ENCODE measurements around the gene POGLUT3.
A peak's percentile ranks its signal among the peaks of the same experiment; 100 is the strongest.

Gene POGLUT3

DNA sequence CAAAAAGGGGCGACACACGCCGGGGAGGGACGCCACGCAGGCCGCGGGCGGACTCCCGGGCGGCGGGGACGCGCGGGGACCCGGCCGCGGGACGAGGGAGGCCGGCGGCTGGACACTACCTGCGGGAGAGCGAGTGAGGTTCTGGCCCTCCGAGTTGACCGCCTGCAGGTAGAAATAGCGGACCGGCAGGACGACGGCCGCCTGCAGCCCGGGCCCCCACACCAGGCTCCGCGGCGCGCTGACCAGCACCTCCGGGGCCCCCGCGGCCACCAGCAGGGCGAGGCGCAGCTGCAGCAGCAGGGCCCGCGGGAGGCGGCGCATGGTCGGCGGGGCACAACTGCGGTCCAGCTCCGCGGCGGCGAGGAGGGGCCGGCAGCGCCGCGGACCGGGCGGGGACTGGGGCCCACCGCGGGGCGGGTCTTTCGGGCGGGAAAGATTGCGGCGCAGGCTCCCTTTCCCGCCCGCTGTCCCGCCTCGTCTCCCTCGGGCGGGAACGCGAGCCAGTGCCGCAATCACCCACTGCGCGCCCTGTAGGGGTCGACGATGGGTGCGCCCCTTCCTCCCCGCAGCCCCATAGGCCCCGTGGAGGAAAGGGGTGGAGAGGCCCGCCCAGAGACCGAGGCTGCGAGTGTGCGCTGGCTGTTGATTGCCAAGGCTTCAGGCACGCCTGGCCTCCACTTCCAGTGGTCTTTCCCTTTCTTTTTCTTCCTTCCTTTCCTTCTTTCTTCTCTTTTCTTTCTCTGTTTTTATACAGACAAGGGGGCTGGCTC lies at the start of gene POGLUT3:
POGLUT3 (minus strand) TSS at position 339 of the 770 bp plus-strand sequence; CDS start at position 321, 18 bp downstream.
- peak within 1 kb of the TSS; percentile 42 for H3K27ac ChIP-seq (ENCODE audit: low read length)
- no peaks in the 10 kb centered on the region for H3K36me3 ChIP-seq (ENCODE audit: insufficient read depth, low read depth, low read length)
- H3K9ac ChIP-seq (ENCODE audit: low read depth, low read length): peak within 1 kb of the TSS; percentile 89; the same call in 1 of the 2 replicates
- H3K9me3 ChIP-seq (ENCODE audit: insufficient read depth, low read depth, low read length): no peaks in the 10 kb centered on the region
- peak within 1 kb of the TSS; percentile 68 for H3K4me3 ChIP-seq (ENCODE audit: low read length)
- peaks cover 9% of the 10 kb centered on the region; the same call in 1 of the 2 replicates for H3K27me3 ChIP-seq (ENCODE audit: insufficient read depth, low read length)
- no peaks in the 10 kb centered on the region; the same call in 1 of the 2 replicates for H3K4me1 ChIP-seq (ENCODE audit: insufficient read depth, low read length)

DNA sequence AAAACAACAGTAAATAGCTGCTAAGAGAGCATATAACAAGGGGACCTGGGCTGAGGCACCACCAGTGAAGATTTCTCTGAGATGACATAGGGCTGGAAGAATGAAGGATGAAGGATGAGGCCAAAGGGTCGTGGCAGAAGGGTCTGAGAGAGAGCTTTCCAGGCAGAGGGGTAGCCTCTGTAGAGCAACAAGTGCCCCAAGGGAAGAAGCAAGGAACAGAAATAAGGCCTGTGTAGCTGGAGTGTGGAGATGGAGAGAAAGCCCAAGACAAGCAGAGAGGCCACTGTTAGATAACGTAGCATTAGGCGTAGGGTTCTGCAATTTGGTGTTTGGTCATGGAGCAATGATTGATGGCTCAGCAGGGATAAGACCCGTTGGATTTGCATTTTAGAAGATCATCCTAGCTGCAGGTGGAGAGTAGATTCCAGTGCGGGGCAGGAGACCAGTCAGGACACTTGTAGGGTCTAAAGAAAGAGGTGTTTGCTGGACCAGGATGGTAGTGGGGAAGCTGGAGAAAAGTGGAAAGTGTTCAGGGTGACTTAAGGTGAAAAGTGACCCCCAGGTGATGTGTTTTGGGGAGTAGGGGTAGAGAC lies 47.8 kb upstream of the POGLUT3 start:
- Histone ChIP-seq H3K9ac (ENCODE audit: low read depth, low read length) (no peak overlapping the region), H3K4me3 (ENCODE audit: low read length) (no peak overlapping the region), H3K27me3 (ENCODE audit: insufficient read depth, low read length) (no peaks in the 10 kb centered on the region), H3K36me3 (ENCODE audit: insufficient read depth, low read depth, low read length) (no peaks in the 10 kb centered on the region), H3K9me3 (ENCODE audit: insufficient read depth, low read depth, low read length) (no peaks in the 10 kb centered on the region), H3K4me1 (ENCODE audit: insufficient read depth, low read length) (0 out of 2 replicates have a peak, but pooled peaks cover 3% of the 10 kb centered on the region), H3K27ac (ENCODE audit: low read length) (no peak overlapping the region)

DNA sequence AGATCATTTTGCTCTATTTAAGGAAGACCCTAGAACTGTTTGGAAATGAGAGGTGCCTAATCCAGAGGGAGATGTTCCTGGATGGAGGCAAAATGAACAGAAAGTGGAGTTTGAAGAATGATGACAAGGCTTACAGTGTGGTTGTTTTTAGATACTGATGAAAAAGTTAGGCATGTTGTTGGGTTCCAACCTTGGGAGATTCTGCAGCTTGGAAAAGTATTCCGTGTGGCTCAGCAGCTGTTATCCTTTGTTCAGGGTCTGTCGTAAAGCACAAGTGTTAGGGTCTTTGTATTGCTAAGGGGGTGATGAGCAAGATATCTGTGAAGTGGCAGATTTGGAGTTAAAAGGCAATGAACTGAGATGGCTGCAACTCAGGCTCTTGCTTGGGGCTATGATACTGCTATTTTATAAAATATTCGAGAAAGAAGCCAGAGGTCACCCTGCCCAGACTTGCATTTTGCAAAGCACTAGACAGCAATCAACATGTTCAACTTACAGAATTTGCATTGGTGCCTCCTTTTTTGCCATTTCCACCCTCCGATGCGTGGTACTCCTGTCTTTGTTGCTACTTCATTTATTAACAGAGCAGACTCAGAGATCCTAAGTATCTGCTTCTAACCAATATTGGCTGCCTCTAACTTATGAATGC lies 45.3 kb upstream of the POGLUT3 start:
- Histone ChIP-seq H3K4me3 (ENCODE audit: low read length) (no peak overlapping the region), H3K9ac (ENCODE audit: low read depth, low read length) (no peak overlapping the region), H3K9me3 (ENCODE audit: insufficient read depth, low read depth, low read length) (no peaks in the 10 kb centered on the region), H3K36me3 (ENCODE audit: insufficient read depth, low read depth, low read length) (no peaks in the 10 kb centered on the region), H3K27me3 (ENCODE audit: insufficient read depth, low read length) (no peaks in the 10 kb centered on the region), H3K27ac (ENCODE audit: low read length) (no peak overlapping the region), H3K4me1 (ENCODE audit: insufficient read depth, low read length) (0 out of 2 replicates have a peak, but pooled peaks cover 3% of the 10 kb centered on the region)

DNA sequence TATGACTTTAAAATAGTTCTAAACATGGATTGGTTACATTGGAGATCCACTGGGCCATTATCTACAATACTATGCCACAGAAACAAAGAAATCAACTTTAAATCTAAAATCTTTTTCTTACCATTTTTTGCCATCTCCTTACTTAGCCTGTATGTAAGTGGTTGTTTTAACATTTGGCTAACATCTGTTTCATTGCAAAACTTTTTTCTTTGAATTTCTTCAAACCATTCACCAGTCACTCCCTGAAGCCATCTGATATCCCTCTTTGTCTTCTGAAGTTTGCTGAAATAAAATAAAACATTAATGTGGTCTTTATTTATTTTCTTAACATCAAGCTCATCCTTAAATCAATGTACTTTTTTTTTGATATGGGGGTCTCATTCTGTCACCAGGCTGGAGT lies 43.3 kb upstream of the POGLUT3 start:
- H3K27me3 ChIP-seq (ENCODE audit: insufficient read depth, low read length): no peaks in the 10 kb centered on the region
- 0 out of 2 replicates have a peak, but pooled peaks cover 3% of the 10 kb centered on the region for H3K4me1 ChIP-seq (ENCODE audit: insufficient read depth, low read length)
- H3K9me3 ChIP-seq (ENCODE audit: insufficient read depth, low read depth, low read length): no peaks in the 10 kb centered on the region
- no peak overlapping the region for H3K9ac ChIP-seq (ENCODE audit: low read depth, low read length)
- no peak overlapping the region for H3K4me3 ChIP-seq (ENCODE audit: low read length)
- no peaks in the 10 kb centered on the region for H3K36me3 ChIP-seq (ENCODE audit: insufficient read depth, low read depth, low read length)
- no peak overlapping the region for H3K27ac ChIP-seq (ENCODE audit: low read length)

- Histone ChIP-seq H3K36me3 (ENCODE audit: insufficient read depth, low read depth, low read length) (no peaks in the 10 kb centered on the region), H3K4me3 (ENCODE audit: low read length) (no peak overlapping the region), H3K9me3 (ENCODE audit: insufficient read depth, low read depth, low read length) (no peaks in the 10 kb centered on the region), H3K27me3 (ENCODE audit: insufficient read depth, low read length) (no peaks in the 10 kb centered on the region), H3K27ac (ENCODE audit: low read length) (no peak overlapping the region), H3K9ac (ENCODE audit: low read depth, low read length) (no peak overlapping the region), H3K4me1 (ENCODE audit: insufficient read depth, low read length) (0 out of 2 replicates have a peak, but pooled peaks cover 3% of the 10 kb centered on the region)
These were observed 40.3 kb upstream of the POGLUT3 start for GRCh38 chr11:108538502-108538901.

GRCh38 chr11:108538022-108538424 lies 39.8 kb upstream of the POGLUT3 start:
- no peak overlapping the region for H3K9ac ChIP-seq (ENCODE audit: low read depth, low read length)
- no peaks in the 10 kb centered on the region for H3K9me3 ChIP-seq (ENCODE audit: insufficient read depth, low read depth, low read length)
- H3K4me3 ChIP-seq (ENCODE audit: low read length): no peak overlapping the region
- H3K27me3 ChIP-seq (ENCODE audit: insufficient read depth, low read length): no peaks in the 10 kb centered on the region
- H3K36me3 ChIP-seq (ENCODE audit: insufficient read depth, low read depth, low read length): no peaks in the 10 kb centered on the region
- no peak overlapping the region for H3K27ac ChIP-seq (ENCODE audit: low read length)
- no peaks in the 10 kb centered on the region for H3K4me1 ChIP-seq (ENCODE audit: insufficient read depth, low read length)

GRCh38 chr11:108536783-108537182 lies 38.6 kb upstream of the POGLUT3 start:
- no peaks in the 10 kb centered on the region for H3K9me3 ChIP-seq (ENCODE audit: insufficient read depth, low read depth, low read length)
- no peaks in the 10 kb centered on the region for H3K4me1 ChIP-seq (ENCODE audit: insufficient read depth, low read length)
- no peaks in the 10 kb centered on the region for H3K27me3 ChIP-seq (ENCODE audit: insufficient read depth, low read length)
- no peaks in the 10 kb centered on the region for H3K36me3 ChIP-seq (ENCODE audit: insufficient read depth, low read depth, low read length)
- H3K27ac ChIP-seq (ENCODE audit: low read length): no peak overlapping the region
- no peak overlapping the region for H3K4me3 ChIP-seq (ENCODE audit: low read length)
- no peak overlapping the region for H3K9ac ChIP-seq (ENCODE audit: low read depth, low read length)

DNA sequence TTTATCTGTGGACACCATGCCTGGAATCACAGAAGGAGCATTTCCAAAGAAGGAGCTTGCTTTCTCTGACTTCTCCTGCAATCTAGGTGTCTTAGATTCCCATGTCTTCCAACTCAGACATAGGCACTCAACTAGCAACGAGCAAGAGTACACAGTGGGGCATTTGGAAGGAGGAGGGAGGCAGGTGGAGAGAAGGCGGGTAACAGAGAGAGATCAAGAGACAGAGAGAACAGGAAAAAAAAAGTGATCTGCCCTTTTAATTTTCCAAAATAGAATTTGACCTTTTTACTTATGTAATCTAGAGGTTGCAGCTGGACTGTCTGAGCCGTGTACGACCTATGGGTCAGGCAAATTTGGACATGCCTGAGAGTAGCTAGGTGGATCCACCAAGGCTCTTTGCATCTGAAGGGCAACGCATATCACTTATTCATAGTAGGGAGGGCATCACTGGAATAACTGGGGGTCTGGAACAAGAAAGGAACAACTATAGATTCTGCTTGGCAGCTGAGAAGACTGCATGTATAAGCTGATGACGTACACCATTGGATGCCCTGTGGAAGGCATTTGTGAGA lies 37.3 kb upstream of the POGLUT3 start:
- no peak overlapping the region for H3K27ac ChIP-seq (ENCODE audit: low read length)
- H3K9ac ChIP-seq (ENCODE audit: low read depth, low read length): no peak overlapping the region
- no peaks in the 10 kb centered on the region for H3K27me3 ChIP-seq (ENCODE audit: insufficient read depth, low read length)
- no peak overlapping the region for H3K4me3 ChIP-seq (ENCODE audit: low read length)
- H3K9me3 ChIP-seq (ENCODE audit: insufficient read depth, low read depth, low read length): no peaks in the 10 kb centered on the region
- no peaks in the 10 kb centered on the region for H3K36me3 ChIP-seq (ENCODE audit: insufficient read depth, low read depth, low read length)
- H3K4me1 ChIP-seq (ENCODE audit: insufficient read depth, low read length): no peaks in the 10 kb centered on the region

GRCh38 chr11:108534274-108534882 lies 36.2 kb upstream of the POGLUT3 start:
- H3K4me1 ChIP-seq (ENCODE audit: insufficient read depth, low read length): no peaks in the 10 kb centered on the region
- H3K27ac ChIP-seq (ENCODE audit: low read length): no peak overlapping the region
- no peak overlapping the region for H3K4me3 ChIP-seq (ENCODE audit: low read length)
- no peaks in the 10 kb centered on the region for H3K9me3 ChIP-seq (ENCODE audit: insufficient read depth, low read depth, low read length)
- H3K27me3 ChIP-seq (ENCODE audit: insufficient read depth, low read length): no peaks in the 10 kb centered on the region
- H3K9ac ChIP-seq (ENCODE audit: low read depth, low read length): no peak overlapping the region
- H3K36me3 ChIP-seq (ENCODE audit: insufficient read depth, low read depth, low read length): no peaks in the 10 kb centered on the region

GRCh38 chr11:108530426-108530825 lies 32.2 kb upstream of the POGLUT3 start:
- H3K36me3 ChIP-seq (ENCODE audit: insufficient read depth, low read depth, low read length): no peaks in the 10 kb centered on the region
- no peak overlapping the region for H3K9ac ChIP-seq (ENCODE audit: low read depth, low read length)
- H3K4me1 ChIP-seq (ENCODE audit: insufficient read depth, low read length): no peaks in the 10 kb centered on the region
- no peak overlapping the region for H3K4me3 ChIP-seq (ENCODE audit: low read length)
- H3K9me3 ChIP-seq (ENCODE audit: insufficient read depth, low read depth, low read length): no peaks in the 10 kb centered on the region
- no peak overlapping the region for H3K27ac ChIP-seq (ENCODE audit: low read length)
- no peaks in the 10 kb centered on the region for H3K27me3 ChIP-seq (ENCODE audit: insufficient read depth, low read length)

DNA sequence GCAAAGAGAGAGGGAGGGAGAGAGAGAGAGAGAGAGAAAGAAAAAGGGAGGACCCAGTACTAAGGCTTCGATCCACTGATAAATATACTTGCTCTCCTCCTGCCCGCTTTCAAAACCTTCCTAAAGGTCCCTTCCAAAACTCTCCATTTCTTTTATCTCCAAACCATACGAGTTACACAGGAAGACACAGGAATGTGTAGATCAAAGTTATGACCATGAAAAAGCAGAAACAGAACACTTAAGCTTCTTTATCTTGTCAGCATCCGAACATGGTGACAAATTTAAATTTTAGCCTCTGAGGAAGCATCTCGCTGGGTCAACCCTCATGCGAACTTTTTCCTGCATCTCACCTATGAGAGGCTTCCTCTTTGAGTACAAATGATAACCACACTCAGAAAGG lies 29.2 kb upstream of the POGLUT3 start:
- H3K27me3 ChIP-seq (ENCODE audit: insufficient read depth, low read length): no peaks in the 10 kb centered on the region
- H3K9ac ChIP-seq (ENCODE audit: low read depth, low read length): no peak overlapping the region
- H3K36me3 ChIP-seq (ENCODE audit: insufficient read depth, low read depth, low read length): no peaks in the 10 kb centered on the region
- no peaks in the 10 kb centered on the region for H3K9me3 ChIP-seq (ENCODE audit: insufficient read depth, low read depth, low read length)
- no peak overlapping the region for H3K27ac ChIP-seq (ENCODE audit: low read length)
- H3K4me1 ChIP-seq (ENCODE audit: insufficient read depth, low read length): no peaks in the 10 kb centered on the region
- H3K4me3 ChIP-seq (ENCODE audit: low read length): no peak overlapping the region

Measured in iPS-20b (cell line).